DND-41 (cell line): Measurements from ENCODE around the gene TRRAP.

Experiments used
- ATAC-seq: fragments of 200-7000 bp; cut with Tn5 transposase; 3 replicates; pipeline ENCODE4 v1.9.1; 2021; ENCODE audit warnings: low read depth; ENCODE audit not compliant: insufficient read depth
- DNase-seq: peaks from one replicate; pipeline ENCODE4 v3.0.0-alpha.2; 2020
- H2AFZ ChIP-seq: 2 replicates; pipeline ENCODE4 v1.6.0; 2012; ENCODE audit warnings: low read depth, low read length
- H3K27ac ChIP-seq: 2 replicates; pipeline ENCODE4 v1.5.1; 2012; ENCODE audit warnings: low read length, inconsistent platforms
- H3K27me3 ChIP-seq: fragments of 200-600 bp; sonication (generic); 2 replicates; pipeline ENCODE4 v1.6.0; 2012; ENCODE audit warnings: low read length, mild to moderate bottlenecking, inconsistent platforms; ENCODE audit not compliant: insufficient read depth, poor library complexity
- H3K36me3 ChIP-seq: 2 replicates; pipeline ENCODE4 v1.5.1; 2012; ENCODE audit warnings: low read length, inconsistent platforms; ENCODE audit not compliant: insufficient read depth
- H3K4me1 ChIP-seq: 2 replicates; pipeline ENCODE4 v1.5.1; 2012; ENCODE audit warnings: mild to moderate bottlenecking, low read length; ENCODE audit not compliant: insufficient read depth
- H3K4me2 ChIP-seq: 2 replicates; pipeline ENCODE4 v1.6.0; 2012; ENCODE audit warnings: mild to moderate bottlenecking, moderate library complexity, low read length, inconsistent platforms; ENCODE audit not compliant: insufficient read depth
- H3K4me3 ChIP-seq, 2 experiments: fragments of 200-600 bp in 1 of 2; shearing (Covaris generic) in 1 of 2; 2 replicates each; pipeline ENCODE4 v1.5.1; 2012 to 2016; ENCODE audit warnings: inconsistent platforms in 2 of 2, low read length in 2 of 2, mild to moderate bottlenecking in 2 of 2, low read depth in 1 of 2, moderate library complexity in 1 of 2
- H3K79me2 ChIP-seq: 2 replicates; pipeline ENCODE4 v1.6.0; 2012; ENCODE audit warnings: low read length, inconsistent platforms; ENCODE audit not compliant: insufficient read depth
- H3K9ac ChIP-seq: 2 replicates; pipeline ENCODE4 v1.6.0; 2012; ENCODE audit warnings: low read depth, mild to moderate bottlenecking, inconsistent platforms, low read length, moderate library complexity
- H3K9me3 ChIP-seq: 2 replicates; pipeline ENCODE4 v1.5.1; 2012; ENCODE audit warnings: low read length, moderate library complexity, mild to moderate bottlenecking, inconsistent platforms; ENCODE audit not compliant: insufficient read depth, severe bottlenecking
- H4K20me1 ChIP-seq: 2 replicates; pipeline ENCODE4 v1.6.0; 2012; ENCODE audit warnings: low read length; ENCODE audit not compliant: insufficient read depth
- CTCF ChIP-seq: IDR thresholded peaks from 2 replicates; pipeline ENCODE4 v1.5.1; 2012; ENCODE audit warnings: borderline replicate concordance, low read length, moderate library complexity, mild to moderate bottlenecking; ENCODE audit not compliant: poor library complexity, severe bottlenecking; ENCODE audit errors: extremely low read depth
- EZH2 ChIP-seq: IDR thresholded peaks from 3 replicates; pipeline ENCODE4 v1.6.1; 2012; ENCODE audit warnings: borderline replicate concordance, low read depth, mild to moderate bottlenecking, moderate library complexity, low read length, inconsistent platforms; ENCODE audit not compliant: severe bottlenecking

The TRRAP gene

GRCh38 chr7:99046722-99047121 is 168.4 kb downstream of the TRRAP start:
- Histone ChIP-seq H3K36me3 (peaks cover 84% of the 10 kb centered on the region), H3K4me2 (no peak overlapping the region), H3K9ac (no peak overlapping the region), H2AFZ (no peak overlapping the region), H3K79me2 (no peaks in the 10 kb centered on the region), H3K4me1 (no peaks in the 10 kb centered on the region), H3K27ac (no peak overlapping the region), H3K4me3 (no peak overlapping the region), H4K20me1 (0 out of 2 replicates have a peak, but pooled peaks cover 2% of the 10 kb centered on the region), H3K27me3 (no peaks in the 10 kb centered on the region), H3K9me3 (no peaks in the 10 kb centered on the region)
- TF ChIP-seq CTCF (no peak), EZH2 (no peak)
- DNase-seq (no peak), ATAC-seq (no peak)

- no peak for DNase-seq
- Histone ChIP-seq H4K20me1 (0 out of 2 replicates have a peak, but pooled peaks cover 2% of the 10 kb centered on the region), H3K79me2 (no peaks in the 10 kb centered on the region), H2AFZ (no peak overlapping the region), H3K9ac (no peak overlapping the region), H3K36me3 (peaks cover 89% of the 10 kb centered on the region), H3K4me2 (no peak overlapping the region), H3K4me1 (no peaks in the 10 kb centered on the region), H3K27me3 (no peaks in the 10 kb centered on the region), H3K27ac (no peak overlapping the region), H3K4me3 (no peak overlapping the region), H3K9me3 (no peaks in the 10 kb centered on the region)
- TF ChIP-seq CTCF (no peak), EZH2 (no peak)
- no peak for ATAC-seq
These were observed 169.3 kb downstream of the TRRAP start for GRCh38 chr7:99047526-99048077.

- no peak for ATAC-seq
- H3K4me2 ChIP-seq, result no peak overlapping the region
- TF ChIP-seq CTCF, result no peak
- no peak for TF ChIP-seq EZH2
These were observed 172.6 kb downstream of the TRRAP start for GRCh38 chr7:99050971-99051370.

More at GRCh38 chr7:99050971-99051370, 172.6 kb downstream of the TRRAP start:
- H4K20me1 ChIP-seq, result no peaks in the 10 kb centered on the region
- H3K27me3 ChIP-seq, result no peaks in the 10 kb centered on the region
- no peak overlapping the region for H3K9ac ChIP-seq
- H3K9me3 ChIP-seq, result no peaks in the 10 kb centered on the region
- H2AFZ ChIP-seq, result no peak overlapping the region
- no peak overlapping the region for H3K4me3 ChIP-seq
- no peak overlapping the region for H3K27ac ChIP-seq
- H3K4me1 ChIP-seq, result no peaks in the 10 kb centered on the region
- H3K36me3 ChIP-seq, result peaks cover 88% of the 10 kb centered on the region
- H3K79me2 ChIP-seq, result no peaks in the 10 kb centered on the region
- no peak for DNase-seq
